ENCODE results near the gene CELSR1. TPM values are rescaled to one million over a fixed set of nuclear protein-coding genes. Genes with fewer than 3 reads are reported as not detected.
A peak's percentile ranks its signal among the peaks of the same experiment; 100 is the strongest.

CELSR1 gene
- total RNA-seq, 1 donor from 2014 or later, result 44.0 TPM

GRCh38 chr22:46380069-46380468 lies 157.4 kb downstream of the CELSR1 start:
- DNase-seq (ENCODE audit: low spot score), result no peak

GRCh38 chr22:46379066-46379930 lies 158.1 kb downstream of the CELSR1 start:
- DNase-seq (ENCODE audit: low spot score), result no peak

- DNase-seq (ENCODE audit: low spot score), result no peak
Measured at GRCh38 chr22:46378426-46379065, 158.9 kb downstream of the CELSR1 start.

GRCh38 chr22:46377525-46378425 lies 159.6 kb downstream of the CELSR1 start:
- DNase-seq (ENCODE audit: low spot score), result peak; percentile 75

- DNase-seq (ENCODE audit: low spot score), result no peak
Measured at GRCh38 chr22:46376908-46377524, 160.4 kb downstream of the CELSR1 start.

GRCh38 chr22:46376111-46376510 lies 161.3 kb downstream of the CELSR1 start:
- DNase-seq (ENCODE audit: low spot score), result no peak

GRCh38 chr22:46374663-46375474 lies 162.6 kb downstream of the CELSR1 start:
- peak; percentile 88 for DNase-seq (ENCODE audit: low spot score)

GRCh38 chr22:46373921-46374662 lies 163.3 kb downstream of the CELSR1 start:
- DNase-seq (ENCODE audit: low spot score), result peak; percentile 79

GRCh38 chr22:46373159-46373558 lies 164.3 kb downstream of the CELSR1 start:
- peak; percentile 65 for DNase-seq (ENCODE audit: low spot score)

- DNase-seq (ENCODE audit: low spot score), result no peak
Measured at GRCh38 chr22:46372686-46373085, 164.7 kb downstream of the CELSR1 start.

GRCh38 chr22:46371623-46372226 lies 165.7 kb downstream of the CELSR1 start:
- DNase-seq (ENCODE audit: low spot score), result no peak

- no peak for DNase-seq (ENCODE audit: low spot score)
Measured at GRCh38 chr22:46370584-46371291, 166.7 kb downstream of the CELSR1 start.

- no peak for DNase-seq (ENCODE audit: low spot score)
Measured at GRCh38 chr22:46369716-46370583, 167.5 kb downstream of the CELSR1 start.

GRCh38 chr22:46368871-46369715 lies 168.3 kb downstream of the CELSR1 start:
- no peak for DNase-seq (ENCODE audit: low spot score)

GRCh38 chr22:46368422-46368821 lies 169.0 kb downstream of the CELSR1 start:
- no peak for DNase-seq (ENCODE audit: low spot score)

- DNase-seq (ENCODE audit: low spot score), result peak; percentile 68
Measured at GRCh38 chr22:46367707-46368191, 169.7 kb downstream of the CELSR1 start.
